Retina (tissue), 1 donor: ENCODE measurements around the gene RYR3.
A peak's percentile ranks its signal among the peaks of the same experiment; 100 is the strongest.

Experiments used
- DNase-seq: peaks from one replicate; pipeline ENCODE4 v3.0.0-alpha.2; 2016

The RYR3 gene

DNA sequence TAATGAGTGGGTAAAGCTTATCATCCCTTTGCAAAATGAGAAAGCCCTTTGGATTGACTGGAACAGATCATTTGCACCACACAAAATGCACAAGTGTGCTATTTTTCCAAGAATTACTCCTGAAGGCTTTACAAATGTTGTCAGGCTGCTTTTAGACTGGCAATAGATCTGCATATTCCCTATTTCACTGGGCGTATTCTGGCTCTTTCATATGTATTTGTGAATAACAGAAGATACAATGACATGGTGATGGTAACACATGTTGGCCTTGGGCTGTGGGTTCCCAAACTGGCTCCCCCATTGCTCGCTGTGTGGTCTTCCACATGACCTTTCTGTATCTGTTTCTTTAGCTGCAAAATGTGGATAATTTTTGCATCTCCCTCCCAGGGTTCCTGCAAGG, 354.2 kb downstream of the RYR3 start:
- DNase-seq, result no peak

GRCh38 chr15:33670567-33670966, 359.8 kb downstream of the RYR3 start:
- no peak for DNase-seq

DNA sequence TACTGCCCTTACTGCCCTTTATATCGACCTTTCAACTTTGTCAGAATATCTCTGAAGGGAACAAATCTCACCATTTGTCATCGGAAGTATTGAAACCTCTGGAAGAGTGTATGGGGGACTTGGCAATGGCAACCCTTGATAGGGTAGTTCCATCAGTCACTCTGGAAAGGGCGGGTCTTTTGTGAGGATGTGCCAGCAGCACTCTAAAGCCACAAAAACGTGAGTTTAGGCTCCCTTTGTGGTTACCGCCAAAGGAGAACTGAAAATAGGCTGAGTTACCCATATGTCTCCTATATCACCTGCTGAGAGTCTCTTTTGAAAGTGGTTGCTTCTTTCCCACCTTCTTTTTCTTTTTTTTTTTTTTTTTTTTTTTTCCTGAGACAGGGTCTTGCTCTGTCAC, 360.7 kb downstream of the RYR3 start:
- no peak for DNase-seq

DNA sequence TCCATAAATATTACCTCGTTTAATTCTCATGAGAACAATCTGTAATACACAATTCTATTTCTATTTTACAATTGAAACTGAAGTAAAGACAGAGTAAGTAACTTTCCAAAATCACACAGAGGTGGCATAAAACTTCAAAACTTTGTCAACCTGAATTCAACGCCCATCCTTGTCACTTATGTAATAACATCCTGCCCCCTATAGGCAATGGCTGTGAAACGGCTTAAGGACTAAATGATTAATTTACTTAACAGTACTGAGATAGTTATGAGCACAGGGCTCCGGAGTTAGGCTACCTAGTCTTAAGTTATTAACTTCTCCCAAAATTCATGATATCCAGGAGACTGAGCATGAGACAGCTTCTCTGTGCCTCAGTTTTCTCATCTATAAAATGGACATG, 364.5 kb downstream of the RYR3 start:
- DNase-seq, result no peak

DNA sequence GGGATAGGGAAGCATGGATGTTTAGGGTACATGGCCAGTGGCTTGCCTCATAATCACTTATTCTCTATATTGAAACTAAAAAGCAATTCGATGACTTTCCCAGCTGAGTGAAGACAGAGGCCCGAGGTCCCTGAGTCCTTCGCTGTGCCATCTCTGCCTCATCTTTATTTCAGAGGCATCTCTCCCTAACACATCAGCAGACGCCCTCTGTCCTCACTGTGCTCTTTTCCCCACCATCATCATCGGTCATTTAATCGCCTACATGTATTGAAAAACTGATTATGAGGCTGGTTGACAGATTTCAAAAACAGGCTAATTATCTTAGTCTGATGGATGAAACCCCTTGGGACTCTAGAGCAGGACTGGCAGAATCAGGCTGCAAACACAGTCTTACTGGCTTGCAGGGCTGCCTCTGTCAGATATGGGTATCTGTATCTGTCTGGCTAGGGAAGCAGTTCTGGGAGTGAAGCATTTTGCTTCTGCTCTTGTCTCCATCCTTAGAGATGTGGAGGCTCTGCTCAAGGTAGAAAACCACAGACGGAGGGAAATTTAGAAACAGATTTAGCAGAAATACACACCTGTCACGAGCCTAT, 366.6 kb downstream of the RYR3 start:
- no peak for DNase-seq

- no peak for DNase-seq
Measured at GRCh38 chr15:33678176-33678575, 367.4 kb downstream of the RYR3 start.

- no peak for DNase-seq
Measured at GRCh38 chr15:33678602-33679001, 367.8 kb downstream of the RYR3 start.

DNA sequence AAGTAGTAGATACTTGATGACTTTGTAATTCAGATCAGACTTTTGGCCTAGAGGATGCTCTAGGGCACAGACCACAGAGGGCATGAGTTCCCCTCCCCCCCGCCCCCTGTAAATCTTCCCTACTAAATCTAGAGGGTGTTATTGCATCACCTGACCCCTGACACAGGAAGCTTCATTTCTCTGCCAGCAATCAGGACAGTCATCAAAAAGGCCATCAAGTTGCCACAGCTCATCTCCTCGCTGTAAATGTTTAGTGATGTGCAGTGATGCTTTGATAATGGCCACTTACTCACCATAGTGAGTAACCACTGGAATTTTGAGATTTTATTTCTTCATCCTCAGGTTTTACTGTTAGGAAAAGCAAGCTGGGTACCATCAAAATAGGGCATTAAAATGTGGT, 368.3 kb downstream of the RYR3 start:
- DNase-seq, result no peak

- no peak for DNase-seq
Measured at GRCh38 chr15:33680336-33680735, 369.6 kb downstream of the RYR3 start.

- no peak for DNase-seq
Measured at GRCh38 chr15:33693166-33693800, 382.5 kb downstream of the RYR3 start.

DNA sequence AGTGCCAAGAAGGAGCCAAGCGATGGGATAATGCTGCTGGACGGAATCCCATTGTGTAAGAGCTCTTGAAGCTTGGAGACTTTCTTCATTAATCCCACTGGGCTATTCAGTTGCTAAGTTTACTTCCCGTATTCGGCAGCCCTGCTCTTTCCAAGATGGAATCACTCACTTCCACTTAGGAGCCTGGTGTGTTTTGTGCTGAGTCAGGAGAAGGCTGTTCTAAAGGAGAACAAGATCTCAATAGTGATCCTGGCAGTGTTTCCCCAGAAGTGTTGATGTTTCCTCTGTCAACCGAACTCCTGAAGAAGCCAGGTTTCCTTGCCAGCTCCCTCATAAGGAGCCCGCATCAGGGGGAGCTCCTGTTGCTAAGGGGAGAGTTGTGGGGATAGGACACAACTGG, 387.4 kb downstream of the RYR3 start:
- DNase-seq, result no peak

GRCh38 chr15:33699145-33699544, 388.4 kb downstream of the RYR3 start:
- DNase-seq, result no peak

- no peak for DNase-seq
Measured at GRCh38 chr15:33699691-33700447, 389.1 kb downstream of the RYR3 start.

GRCh38 chr15:33700695-33701303, 390.0 kb downstream of the RYR3 start:
- DNase-seq, result peak; percentile 86

- DNase-seq, result no peak
Measured at GRCh38 chr15:33701304-33701696, 390.5 kb downstream of the RYR3 start.

DNA sequence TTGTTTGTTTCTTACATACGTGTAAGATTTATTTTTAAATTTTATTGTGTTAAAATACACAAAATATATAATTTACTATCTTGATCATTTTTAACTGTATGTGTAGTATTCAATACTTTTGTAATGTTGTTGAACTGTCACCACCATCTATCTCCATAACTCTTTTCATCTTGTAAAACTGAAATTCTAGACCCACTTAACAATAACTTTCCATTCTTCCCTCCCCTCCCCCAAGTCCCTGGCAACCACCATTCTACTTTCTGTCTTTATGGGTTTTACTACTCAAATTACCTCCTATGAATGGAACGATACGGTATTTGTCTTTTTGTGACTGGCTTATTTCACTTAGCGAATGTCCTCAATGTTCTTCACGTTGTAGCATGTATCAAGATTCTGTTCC, 395.4 kb downstream of the RYR3 start:
- DNase-seq, result no peak

GRCh38 chr15:33710748-33711147, 400.0 kb downstream of the RYR3 start:
- no peak for DNase-seq

DNA sequence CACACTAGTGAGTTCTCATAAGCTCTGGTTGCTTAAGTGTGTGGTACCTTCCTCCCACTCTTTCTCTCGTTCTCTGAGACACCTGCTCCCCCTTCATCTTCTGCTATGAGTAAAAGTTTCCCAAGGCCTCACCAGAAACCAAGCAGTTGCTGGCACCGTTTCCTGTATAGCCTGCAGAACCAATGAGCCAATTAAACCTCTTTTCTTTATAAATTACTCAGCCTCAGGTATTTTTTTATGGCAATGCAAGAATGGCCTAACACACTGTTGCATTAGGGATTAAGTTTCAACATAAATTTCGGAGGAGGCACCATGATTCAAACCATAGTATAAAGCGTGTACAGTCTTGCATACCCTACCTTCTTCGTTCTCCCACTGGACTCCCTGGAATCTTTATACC, 405.3 kb downstream of the RYR3 start:
- no peak for DNase-seq

DNA sequence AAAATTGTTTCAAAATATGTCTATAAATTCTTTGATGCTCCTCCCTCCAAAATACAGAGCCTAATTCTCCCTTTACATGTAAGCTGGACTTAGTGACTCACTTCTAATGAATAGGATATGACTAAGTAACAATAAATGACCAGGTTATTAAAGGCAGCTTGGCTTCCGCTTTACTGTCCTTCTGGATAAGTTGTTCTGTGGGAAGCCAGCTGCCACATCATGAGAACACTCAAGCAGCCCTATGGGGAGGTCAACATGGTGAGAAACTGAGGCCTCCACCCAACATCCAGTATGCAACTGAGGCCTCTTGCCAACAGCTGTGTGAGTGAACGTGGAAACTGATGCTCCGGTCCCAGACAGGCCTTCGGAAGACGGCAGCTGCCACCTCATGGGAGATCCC, 410.2 kb downstream of the RYR3 start:
- DNase-seq, result no peak

DNA sequence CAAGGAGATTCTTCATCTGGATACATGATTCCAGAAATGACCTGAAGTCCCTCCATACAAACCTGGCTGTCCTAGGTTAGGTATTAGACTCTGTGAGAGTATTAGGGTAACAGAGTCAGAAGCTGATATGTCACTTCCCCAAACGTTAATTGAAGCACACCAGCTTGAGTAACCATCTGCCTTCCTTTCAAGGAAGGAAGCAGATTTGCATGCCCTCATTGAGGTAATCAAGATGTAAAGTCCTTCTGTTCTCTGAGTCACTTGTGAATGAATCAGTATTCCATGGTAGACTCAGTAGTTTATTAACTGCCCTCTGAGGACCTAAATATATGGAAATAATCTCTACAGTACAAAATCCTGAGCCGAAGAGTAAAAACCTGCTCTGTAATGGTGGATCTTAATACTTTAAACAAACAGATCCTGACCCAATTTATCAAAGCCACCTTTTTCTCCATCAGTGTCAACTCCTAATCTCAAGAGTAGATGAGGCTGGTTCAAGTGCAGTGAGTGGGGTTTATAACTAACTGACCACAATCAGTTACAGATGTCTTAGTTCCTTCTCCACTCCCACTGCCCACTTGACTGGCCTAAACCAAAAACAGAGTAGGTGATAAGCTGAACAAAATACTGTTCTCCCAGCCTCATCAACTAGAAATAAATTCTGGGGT, 411.4 kb downstream of the RYR3 start:
- DNase-seq, result no peak

GRCh38 chr15:33722673-33723015, 411.9 kb downstream of the RYR3 start:
- no peak for DNase-seq

- DNase-seq, result no peak
Measured at GRCh38 chr15:33724321-33725036, 413.7 kb downstream of the RYR3 start.

GRCh38 chr15:33729653-33730052, 418.9 kb downstream of the RYR3 start:
- DNase-seq, result no peak
